HK-2 (cell line): ENCODE results near the gene ZNF771.

Experiments used
- DNase-seq: peaks from one replicate; pipeline ENCODE4 v3.0.0-alpha.2; 2018; ENCODE audit not compliant: unreplicated experiment

The ZNF771 gene

DNA sequence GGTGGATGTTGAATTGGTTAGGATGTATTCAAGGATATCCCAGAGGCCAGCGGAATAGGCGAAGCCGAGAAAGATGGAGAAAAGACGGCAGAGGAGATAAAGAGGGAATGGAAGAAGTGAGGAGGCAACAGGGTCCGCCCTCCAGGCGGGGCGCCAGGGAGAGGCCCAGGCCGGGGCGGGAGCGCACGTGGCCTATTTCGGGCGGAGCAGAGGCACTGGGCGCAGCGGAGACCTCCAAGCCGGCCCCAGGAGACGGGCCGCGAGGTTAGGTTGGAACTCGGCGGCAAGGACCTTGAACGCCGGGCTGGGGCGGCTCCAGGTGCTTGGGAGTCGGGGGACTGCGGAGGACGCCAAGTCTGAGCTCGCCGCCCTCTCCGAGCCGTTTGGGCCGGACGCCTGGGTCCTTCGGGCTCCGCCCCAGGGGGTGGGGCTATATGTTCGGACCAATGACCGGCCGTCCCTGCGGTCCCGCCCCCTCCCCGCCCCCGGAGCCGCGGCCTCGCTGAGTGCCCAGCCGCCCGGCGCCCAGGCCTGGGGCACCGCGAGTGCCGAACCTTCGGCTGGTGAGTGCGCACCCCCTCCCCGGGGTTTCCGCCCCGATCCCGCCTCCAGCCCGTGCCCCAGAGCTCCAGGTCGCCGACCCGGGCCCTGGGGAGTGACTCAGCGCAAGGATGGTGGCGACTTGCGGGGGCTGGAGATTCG is at the start of gene ZNF771:
Gene ZNF771, plus strand, starts transcription at position 505 of the 702 bp plus-strand sequence. CDS start 448 bp downstream, outside the sequence.
- DNase-seq, result peak; percentile 88

DNA sequence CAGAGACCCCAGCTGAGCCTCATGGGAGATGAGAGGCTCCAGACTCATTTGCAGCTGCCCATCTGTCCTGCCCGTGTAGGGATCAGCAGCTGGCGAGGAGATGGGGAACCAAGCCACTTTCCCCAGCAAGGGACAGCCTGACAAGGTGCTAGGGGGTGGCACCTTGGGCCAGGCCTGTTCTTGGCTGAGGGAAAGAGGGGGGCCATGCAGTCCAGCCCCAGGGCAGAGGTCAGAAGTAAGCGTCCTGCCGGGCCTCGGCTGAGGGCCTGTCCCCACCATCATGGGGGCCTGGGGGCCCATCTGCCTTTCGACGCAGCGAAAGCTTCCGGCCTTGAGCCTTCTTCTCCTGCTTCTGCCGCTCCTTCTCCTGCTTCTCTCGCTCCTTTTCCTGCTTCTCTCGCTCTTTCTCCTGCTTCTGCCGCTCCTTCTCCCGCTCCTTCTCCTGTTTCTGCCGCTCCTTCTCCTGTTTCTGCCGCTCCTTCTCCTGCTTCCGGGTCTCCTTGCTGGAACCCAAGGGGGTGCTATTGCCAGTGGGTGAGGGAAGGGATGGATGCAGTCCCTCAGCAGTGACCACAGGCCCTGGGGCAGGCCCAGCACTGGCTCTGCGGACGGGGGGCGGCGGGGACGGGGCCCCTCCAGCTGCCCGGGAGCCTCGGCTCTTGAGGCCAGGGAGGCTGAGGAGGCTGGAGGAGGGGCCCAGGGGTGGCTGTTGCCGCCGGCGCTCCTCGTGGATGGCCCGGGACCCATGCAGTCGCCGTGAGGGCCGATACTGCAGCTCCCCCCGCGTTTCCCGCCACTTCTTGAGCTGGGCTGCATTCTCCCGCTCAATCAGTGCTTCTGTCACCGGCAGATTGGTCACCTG is 49.5 kb upstream of the ZNF771 start:
- no peak for DNase-seq

DNA sequence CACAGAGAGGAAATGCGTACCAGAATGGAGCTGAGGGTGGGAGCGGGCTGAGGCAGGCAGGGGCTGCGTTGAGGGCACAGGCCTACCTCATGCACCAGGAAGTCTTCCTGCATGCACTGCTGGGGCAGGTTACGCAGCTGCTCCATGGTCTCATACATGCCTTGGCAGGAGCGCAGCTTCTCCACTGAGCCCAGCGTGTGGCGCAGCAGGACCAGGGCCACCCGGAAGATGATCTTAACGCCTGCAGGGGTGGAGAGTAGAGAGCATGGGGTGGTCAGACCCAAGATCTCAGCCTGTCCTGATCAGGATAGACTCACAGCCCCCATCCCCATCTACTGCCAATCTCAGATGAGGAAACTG is 48.8 kb upstream of the ZNF771 start:
- no peak for DNase-seq

DNA sequence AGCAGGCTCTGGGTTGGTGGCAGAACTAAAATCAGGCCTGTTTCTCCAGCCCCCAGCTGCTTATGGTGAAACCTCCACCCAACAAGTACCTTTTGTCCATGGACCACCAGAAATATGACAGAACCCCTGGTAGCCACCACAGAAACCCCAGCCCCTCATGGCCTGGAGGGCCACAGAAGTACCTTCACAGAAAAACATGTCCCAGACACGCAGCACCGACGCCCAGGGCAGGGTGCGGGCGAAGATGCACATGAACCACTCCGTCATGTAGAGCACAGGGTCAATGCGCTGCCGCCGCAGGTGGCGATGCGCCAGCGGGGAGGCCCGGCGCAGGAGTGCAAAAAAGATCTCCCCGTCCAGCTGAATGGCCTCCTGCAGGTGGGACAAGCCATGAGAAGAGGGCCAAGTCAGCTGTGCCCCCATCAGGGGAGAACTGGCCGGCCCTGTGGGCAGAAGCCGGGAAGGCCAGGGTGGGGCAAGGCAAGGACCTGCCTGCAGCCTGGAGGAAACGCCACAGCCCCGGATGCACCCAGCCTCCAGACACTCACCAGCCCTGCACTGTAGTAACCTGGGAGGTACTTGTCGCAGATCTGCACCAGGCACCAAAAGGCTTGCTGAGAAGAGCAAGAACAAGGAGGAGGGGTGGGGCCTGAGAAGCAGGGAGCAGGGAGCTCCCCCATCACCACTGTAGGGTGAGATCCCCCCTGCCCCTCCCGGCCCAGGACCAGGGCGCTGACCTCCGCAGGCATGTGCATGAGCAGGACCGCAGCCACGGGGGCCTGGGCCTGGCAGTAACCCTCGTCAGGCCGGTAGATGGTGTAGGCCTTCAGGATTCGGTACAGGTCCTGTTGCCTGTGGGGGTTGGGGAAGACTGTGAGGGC is 48.2 kb upstream of the ZNF771 start:
- no peak for DNase-seq

DNA sequence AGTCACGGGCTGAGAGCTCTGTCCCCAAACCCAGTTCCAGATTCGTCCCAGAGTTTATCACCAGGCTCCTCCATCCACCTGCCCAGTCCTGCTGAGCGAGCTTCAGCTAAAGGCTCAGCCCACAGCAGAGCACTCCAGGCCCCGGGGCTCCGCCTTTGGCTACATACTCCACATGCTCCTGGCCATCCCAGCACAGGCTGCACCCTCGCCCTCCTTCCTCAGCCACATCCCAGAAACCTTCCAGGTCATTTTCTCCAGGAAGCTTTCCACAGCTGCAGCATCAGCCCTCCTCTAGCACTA is 47.6 kb upstream of the ZNF771 start:
- no peak for DNase-seq

DNA sequence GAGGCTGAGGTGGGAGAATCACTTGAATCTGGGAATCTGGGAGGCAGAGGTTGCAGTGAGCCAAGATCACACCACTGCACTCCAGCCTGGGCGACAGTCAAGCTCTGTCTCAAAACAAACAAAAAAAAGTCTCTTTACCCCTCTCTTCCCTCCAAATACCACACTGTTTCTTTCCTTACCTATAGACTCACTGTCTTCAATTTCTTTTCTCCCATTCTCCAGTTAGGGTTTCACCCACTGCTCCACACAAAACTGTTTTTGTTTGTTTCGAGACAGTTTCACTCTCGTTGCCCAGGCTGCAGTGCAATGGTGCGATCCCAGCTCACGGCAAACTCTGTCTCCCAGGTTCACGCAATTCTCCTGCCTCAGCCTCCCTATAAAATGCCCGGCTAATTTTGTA is 46.2 kb upstream of the ZNF771 start:
- no peak for DNase-seq

DNA sequence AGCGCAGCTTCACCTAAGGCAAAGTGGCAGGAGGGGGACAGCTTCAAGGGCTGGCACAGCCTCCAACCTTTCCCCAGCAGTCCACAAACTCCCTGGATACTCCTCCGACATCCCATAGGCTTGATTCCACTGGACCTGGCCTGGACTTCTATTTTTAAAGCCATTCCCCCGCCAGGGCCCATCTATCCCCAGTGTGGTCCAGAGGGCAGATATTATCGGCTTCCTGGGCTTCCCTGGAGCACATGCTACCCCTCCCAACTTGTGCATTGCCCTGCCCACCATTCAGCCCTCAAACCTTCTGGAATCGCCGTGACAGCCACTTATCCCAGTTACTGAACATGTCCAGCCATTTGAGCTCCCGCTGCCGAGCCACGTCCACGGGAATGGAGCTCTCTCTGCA is 42.2 kb upstream of the ZNF771 start:
- no peak for DNase-seq

DNA sequence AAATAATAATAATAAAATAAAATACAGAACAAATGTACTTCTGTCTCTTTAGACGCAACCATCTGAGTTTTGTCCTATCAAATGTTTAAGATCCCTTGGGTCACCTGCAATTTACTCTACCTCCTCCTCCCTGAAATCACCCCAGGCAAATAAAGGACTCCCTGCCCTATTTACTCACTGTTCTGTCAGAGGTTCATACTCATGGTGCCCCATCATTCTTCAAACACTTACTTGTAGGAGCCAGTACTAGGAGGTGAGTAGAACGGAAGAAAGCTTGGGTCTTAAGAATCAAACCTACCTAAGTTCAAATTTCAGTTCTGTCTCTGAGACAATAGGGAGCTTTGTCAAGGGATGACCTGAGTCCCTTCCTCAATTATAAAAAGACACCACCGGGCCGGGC is 40.9 kb upstream of the ZNF771 start:
- no peak for DNase-seq

DNA sequence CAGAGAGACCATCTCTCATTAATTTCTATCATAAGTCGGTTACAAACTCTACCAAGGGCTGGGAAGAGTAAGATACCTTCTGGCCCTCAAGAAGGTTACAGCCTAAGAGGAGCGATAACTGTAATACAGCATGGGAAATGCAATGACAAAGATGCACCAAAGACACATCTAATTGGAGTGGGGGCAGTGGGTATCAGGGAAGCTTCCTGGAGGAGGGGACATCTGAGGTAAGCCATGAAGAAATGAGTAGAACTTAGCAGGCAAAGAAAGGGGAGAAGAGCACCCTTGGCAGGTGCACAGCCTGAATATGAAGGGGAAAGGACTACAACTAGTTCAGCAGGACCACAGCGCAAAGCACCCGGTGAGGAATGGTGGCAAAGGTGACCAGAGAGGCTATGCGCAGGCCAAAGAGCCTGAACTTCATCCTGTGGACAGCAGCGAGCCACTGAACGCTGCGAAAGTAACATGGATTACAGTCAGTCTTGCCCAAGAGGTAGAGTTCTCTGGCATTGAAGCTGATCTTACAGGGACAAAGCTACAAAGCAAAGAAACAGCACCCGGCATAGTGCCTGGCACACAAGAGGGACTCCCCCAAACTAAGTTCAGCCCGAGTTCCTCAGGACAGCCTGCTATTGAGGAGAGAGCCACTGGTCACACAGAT is 39.9 kb upstream of the ZNF771 start:
- DNase-seq, result no peak

DNA sequence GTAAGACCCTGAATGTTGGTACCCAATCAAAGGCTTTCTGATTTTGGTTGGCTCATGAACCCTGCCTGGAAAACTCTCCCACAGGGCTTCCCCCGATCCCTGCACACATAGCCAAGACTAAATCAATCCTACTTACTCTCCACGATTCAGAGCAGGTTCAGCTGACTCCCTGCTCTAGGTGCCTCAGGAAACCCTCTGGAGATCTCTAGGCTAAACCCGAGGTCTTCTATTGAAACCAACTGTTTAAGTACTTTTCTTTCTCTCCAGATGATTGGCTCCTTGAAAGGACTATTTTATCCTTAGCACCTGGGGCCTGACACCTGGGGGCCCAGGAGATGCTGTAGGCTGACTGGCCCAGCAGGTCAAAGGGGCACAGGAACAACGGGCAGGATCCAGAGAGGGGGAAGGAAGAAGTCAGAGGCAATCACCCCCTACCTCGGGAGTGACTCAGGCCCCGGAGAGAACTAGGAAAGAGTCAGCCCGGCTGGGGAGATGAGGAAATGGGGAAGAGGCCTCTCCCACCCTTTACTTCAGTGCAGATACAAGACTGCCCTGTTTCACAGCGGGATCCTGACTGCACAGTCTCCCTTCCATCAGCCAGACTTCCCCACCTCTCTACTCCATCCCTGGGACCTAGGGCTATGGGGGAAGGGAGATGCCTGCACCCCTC is 39.1 kb upstream of the ZNF771 start:
- peak; percentile 46 for DNase-seq

DNA sequence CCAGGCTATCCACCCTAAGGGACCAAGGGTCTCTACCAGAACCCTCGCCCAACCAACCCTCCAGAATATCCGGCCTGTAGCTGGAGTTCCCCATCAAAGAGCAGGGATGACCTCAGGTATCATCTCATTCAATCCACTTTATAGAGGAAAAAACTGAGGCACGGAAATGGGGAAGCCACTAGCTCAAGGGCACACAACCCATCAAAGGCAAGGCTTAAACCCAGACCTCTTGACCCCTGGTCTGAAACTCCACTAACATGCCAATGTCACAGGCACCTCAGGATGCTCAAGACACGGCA is 38.7 kb upstream of the ZNF771 start:
- DNase-seq, result no peak

DNA sequence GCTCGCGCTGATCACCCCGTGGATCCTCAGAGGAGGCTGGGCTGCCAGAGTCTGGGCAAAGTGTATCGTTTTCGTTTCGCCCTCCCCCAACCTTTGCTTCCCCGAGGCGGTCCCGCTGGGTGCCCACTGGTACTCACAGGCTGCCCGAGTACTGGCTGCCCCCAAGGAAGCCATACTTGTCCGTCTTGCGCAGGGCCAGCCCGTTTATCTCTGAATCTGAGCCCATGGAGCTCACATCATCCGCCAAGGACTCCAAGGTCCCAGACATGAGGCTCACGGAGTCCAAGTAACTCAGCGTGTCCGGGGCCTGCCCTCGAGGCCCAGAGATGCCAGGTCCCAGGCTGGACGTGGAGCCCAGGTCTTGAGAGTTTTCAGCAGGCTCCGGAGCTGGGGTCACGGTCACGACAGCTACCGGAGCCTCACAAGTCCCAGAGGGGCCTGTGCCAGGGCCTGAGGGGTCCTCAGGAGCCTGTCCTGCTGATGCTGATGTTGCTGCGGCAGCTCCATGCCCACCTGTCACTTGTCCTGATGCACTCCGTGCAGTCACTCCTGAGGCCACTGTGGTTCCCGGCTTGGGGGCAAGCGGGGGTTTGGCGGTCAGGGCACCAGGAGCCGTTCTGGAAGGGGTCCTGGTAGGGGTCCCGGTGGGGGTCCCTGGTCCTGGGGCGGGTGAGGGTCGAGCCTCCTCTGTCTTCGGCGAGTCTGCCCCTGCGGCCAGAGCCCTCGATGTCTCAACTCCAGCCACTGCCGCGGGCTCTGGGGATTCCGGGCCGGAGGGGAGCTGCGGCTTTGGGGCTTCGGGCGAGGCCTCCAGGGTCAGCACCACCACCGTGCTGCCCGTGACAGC is 38.1 kb upstream of the ZNF771 start:
- no peak for DNase-seq

DNA sequence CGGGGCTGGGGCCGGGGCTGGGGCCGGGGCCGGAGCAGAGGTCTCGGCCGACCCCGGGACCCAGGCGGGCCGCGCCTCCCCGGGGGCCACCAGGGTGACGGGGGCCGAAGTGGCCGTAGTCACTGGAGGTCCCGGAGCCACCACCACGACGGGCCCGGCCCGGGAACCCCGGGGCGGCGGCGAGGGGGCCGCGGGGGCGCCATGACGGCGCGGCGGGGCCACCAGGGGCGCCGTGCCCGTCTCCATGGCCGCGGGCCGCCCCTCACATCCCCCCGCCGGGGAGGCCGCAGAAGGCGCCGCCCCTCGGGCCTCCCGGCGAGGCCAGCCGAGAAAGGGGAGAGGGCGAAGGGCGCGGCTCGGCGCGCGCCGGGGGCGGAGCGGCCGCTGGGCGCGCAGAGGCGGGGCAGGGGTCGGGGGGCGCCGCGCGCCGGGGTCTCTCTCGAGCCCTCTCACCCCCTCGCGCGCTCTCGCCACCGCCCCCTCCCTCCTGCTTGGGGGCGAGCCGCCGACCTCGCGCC is 37.4 kb upstream of the ZNF771 start:
- no peak for DNase-seq

DNA sequence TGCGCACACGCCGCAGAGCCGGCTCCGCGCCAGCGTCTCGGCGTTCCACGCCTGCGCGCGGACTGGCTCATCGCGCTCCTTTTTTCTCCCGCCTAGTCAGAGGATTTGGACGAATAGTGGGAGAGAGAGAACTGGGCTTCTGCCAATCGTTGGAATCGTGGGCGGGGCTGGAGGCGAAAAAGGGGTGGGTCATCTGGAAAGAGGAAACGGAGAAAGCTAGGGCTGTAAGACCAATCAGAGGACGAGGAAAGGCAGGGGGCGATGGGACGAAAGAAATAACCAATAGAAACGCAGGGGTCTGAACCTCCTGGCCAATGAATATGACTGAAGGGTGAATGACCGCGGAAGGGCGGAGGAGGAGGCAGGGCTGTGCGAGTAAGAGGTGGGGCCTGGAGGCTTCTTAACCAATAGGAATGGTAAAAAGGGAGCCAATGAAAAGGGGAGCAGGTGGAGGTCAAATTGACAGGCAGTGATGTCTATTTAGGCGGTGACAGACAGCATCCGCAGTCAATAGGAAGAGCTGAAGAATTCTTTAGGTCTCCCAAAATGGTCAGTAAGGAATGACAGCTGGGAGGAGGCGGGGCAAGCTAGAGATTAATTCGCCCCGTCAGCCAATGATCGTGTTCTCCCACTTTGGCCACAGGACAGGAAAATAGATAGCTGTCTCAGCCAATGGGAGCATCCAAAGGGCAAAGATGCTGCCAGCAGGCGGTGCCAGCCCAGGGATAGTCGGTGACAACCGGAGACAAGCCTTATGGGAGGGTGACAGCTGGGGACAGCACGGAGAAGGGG is 36.8 kb upstream of the ZNF771 start, which contains the start of gene TBC1D10B:
Gene TBC1D10B, minus strand, starts transcription at position 39 of the 792 bp plus-strand sequence. CDS start 311 bp downstream, outside the sequence.
- DNase-seq, result peak; percentile 96

DNA sequence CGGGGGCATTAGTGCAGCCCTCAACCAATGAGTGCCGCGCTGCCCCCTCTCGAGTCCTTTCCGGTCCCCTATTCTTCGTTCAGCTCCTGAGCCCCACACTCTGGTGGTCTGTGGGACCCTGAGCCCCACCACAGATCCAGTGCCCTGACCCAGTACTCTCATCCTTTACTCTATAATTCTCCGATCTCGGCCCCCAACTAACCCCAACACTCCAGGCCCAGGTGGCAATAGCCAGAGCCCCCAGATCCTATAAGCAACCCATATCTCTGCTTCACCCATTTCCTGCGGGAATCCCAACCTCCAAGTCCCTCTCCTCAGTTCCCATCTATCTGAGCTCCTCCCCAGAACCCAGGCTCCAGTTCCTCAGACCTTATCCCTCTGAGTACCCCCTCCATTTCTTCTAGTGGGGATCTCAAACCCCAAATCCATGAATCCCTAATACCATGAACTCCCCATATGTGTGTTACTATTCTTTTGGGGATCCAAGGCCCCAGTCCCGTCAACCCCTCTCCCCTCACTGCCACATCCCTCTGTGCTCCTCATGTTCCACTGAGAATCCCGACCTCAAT is 36.1 kb upstream of the ZNF771 start:
- DNase-seq, result no peak

DNA sequence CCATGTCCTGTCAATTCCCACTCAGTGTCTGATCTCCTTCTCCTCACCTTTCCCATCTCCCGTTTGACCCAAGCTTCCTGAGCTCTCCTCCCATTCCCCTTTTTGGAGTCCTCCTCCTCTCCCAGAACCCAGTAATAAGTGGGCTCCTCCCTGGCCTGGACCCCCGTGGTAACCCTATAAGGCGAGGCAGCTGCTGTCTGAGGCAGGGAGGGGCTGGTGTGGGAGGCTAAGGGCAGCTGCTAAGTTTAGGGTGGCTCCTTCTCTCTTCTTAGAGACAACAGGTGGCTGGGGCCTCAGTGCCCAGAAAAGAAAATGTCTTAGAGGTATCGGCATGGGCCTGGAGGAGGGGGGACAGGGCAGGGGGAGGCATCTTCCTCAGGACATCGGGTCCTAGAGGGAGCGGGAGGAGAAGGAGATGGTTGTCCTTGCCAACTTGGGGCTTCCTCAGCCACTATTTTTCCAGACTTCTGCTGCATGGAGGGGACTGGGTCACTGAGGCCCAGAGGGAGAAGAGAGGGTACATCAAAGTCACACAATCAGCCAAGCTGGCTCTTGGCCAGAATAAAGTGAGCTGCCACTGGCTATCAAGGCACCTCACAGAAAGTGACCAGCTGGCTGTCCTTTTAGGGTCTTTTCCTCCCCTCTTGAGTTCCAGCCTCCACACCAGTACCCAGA is 35.2 kb upstream of the ZNF771 start:
- DNase-seq, result no peak

DNA sequence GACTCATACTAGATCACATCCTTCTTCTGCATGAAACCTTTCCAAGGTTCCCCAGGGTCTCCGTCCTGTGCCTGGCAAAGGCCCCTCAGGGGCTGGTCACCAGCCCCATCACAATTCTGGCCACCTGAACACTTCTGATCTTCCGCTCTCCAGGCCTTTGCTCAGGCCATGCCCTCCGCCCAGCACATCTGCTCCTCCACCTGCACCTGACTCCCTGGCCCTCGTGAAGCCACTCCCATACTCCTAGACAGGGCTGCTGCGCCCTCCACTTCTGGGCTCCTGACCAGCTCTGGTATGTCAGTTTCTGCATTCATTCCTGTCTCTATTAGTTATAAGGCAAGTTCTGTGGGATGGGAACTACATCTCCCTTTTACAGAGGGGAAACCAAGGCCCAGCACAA is 34.7 kb upstream of the ZNF771 start:
- DNase-seq, result no peak

DNA sequence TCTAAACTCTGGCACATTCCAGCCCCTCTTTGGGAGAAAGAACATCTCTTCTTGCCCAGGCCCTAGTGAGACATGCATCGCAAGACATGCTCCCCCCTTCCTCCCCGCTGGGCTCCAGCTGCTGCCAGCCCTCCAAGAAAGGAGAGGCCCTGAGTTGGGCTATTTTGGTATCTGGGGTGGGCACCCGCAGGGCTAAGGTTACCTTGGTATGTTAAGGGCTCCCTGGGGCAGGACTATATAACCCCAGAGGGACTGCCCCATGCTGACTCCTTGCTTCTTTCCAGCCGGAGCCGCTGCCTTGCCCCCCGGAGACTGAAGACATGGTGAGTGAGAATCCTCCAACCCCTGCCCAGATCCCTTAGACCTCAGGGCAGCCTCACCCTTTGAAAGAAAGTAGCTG is 32.9 kb upstream of the ZNF771 start, which contains the start of gene MYL11:
Gene MYL11, plus strand, starts transcription at position 265 of the 400 bp plus-strand sequence. Its CDS starts 56 bp downstream, at position 321.
- no peak for DNase-seq
